ENCODE measurements around the gene AAGAB.

GRCh38 chr15:67198157-67198754, 56.2 kb downstream of the AAGAB start:
- TF ChIP-seq EZH2 (IDR thresholded peaks at IDR 0.05; ENCODE audit: low read depth) (no peak), CTCF (conservative IDR thresholded peaks at IDR 0.05) (no peak)

Measured in PC-9 (cell line).